ENCODE measurements around the gene TMEM229B.

DNA sequence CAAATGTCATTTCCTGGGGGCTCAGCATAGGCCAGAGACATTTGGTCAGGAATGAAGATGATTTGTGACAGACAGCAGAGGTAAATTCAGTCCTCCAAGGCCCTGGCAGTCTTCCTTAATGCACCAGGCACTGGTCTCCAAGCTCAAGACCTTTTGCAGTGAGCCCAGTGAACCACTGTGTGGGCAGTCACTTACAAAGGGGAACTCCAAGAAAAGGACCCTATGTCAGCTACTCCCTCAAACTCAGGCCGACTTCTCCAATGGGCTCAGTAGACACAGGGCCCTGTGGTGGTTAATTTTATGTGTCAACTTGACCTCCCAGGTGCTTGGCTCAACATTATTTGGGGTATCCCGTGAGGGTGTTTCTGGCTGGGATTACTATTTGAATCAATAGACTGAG is 47.3 kb downstream of the TMEM229B start:
- TF ChIP-seq, protein P1, sequence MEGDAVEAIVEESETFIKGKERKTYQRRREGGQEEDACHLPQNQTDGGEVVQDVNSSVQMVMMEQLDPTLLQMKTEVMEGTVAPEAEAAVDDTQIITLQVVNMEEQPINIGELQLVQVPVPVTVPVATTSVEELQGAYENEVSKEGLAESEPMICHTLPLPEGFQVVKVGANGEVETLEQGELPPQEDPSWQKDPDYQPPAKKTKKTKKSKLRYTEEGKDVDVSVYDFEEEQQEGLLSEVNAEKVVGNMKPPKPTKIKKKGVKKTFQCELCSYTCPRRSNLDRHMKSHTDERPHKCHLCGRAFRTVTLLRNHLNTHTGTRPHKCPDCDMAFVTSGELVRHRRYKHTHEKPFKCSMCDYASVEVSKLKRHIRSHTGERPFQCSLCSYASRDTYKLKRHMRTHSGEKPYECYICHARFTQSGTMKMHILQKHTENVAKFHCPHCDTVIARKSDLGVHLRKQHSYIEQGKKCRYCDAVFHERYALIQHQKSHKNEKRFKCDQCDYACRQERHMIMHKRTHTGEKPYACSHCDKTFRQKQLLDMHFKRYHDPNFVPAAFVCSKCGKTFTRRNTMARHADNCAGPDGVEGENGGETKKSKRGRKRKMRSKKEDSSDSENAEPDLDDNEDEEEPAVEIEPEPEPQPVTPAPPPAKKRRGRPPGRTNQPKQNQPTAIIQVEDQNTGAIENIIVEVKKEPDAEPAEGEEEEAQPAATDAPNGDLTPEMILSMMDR (IDR thresholded peaks at IDR 0.05) = no peak
- no peak for TF ChIP-seq POLR2A (IDR thresholded peaks at IDR 0.05)

Data from right lobe of liver (tissue), 4 donors.